GM12878 (cell line): ENCODE data around the gene SPOP. TPM values are rescaled to one million over a fixed set of nuclear protein-coding genes. Genes with fewer than 3 reads are reported as not detected.

Source experiments
- ATAC-seq: fragments of 200-7000 bp; cut with Tn5 transposase; 3 replicates; pipeline ENCODE4 v1.9.1; 2020; ENCODE audit warnings: mild to moderate bottlenecking, moderate library complexity
- BruUV-seq: library from RNA; stranded (reverse); fragments of 400-500 nt; replicated peaks from 2 replicates; lab custom pipeline; 2021; lab: Mats Ljungman, UMichigan
- CTCF ChIA-PET: fragments of 300-600 bp; sonication (Branson Sonifier 250); formaldehyde crosslinking; extraction: SDS; loops from one replicate; lab custom pipeline; 2021; ENCODE audit warnings: inconsistent platforms; lab: Yijun Ruan, JAX
- POLR2A ChIA-PET: fragments of 350-600 bp; formaldehyde crosslinking; extraction: SDS; loops from one replicate; lab custom pipeline; 2021; ENCODE audit warnings: inconsistent platforms; lab: Charles Lee
- RAD21 ChIA-PET: fragments of 300-600 bp; sonication (Branson Sonifier 250); formaldehyde crosslinking; loops from one replicate; lab custom pipeline; 2023; ENCODE audit warnings: antibody characterized with exemption; ENCODE audit not compliant: unreplicated experiment; lab: Charles Lee
- SMC1A ChIA-PET: fragments of 300-600 bp; sonication (Branson Sonifier 250); formaldehyde crosslinking; loops from one replicate; lab custom pipeline; 2023; ENCODE audit not compliant: unreplicated experiment, uncharacterized antibody; lab: Charles Lee
- DNase-seq: peaks from one replicate; pipeline ENCODE4 v3.0.0-alpha.2; 2011; ENCODE audit warnings: low read depth, low spot score
- FAIRE-seq: peaks from 3 replicates; lab custom pipeline; 2011; peaks lifted over from hg19 to GRCh38; lab: Jason Lieb, UNC
- H2AFZ ChIP-seq: 2 replicates; pipeline ENCODE4 v1.6.0; 2011; ENCODE audit warnings: low read depth, low read length, control low read depth; ENCODE audit not compliant: control insufficient read depth
- H3K27ac ChIP-seq: 2 replicates; pipeline ENCODE4 v1.5.1; 2011; ENCODE audit warnings: control low read depth; ENCODE audit not compliant: control insufficient read depth, insufficient read depth
- H3K27me3 ChIP-seq, 2 experiments: replicated peaks in 1 of 2; 2 replicates each; pipeline versions ENCODE4 v1.6.0 to v1.6.1; 2011; ENCODE audit warnings: low read length in 1 of 2; ENCODE audit not compliant: control insufficient read depth in 2 of 2, insufficient read depth in 2 of 2
- H3K36me3 ChIP-seq, 2 experiments: 2 replicates each; pipeline ENCODE4 v1.5.1; 2011; ENCODE audit warnings: low read length in 1 of 2; ENCODE audit not compliant: control insufficient read depth in 2 of 2, insufficient read depth in 2 of 2
- H3K4me1 ChIP-seq: 2 replicates; pipeline ENCODE4 v1.6.1; 2011; ENCODE audit warnings: mild to moderate bottlenecking, low read length, moderate library complexity, mixed read lengths; ENCODE audit not compliant: control insufficient read depth, insufficient read depth
- H3K4me2 ChIP-seq: 2 replicates; pipeline ENCODE4 v1.6.0; 2011; ENCODE audit warnings: control low read depth; ENCODE audit not compliant: control insufficient read depth, insufficient read depth
- H3K4me3 ChIP-seq: fragments of 200-600 bp; sonication (generic); 2 replicates; pipeline ENCODE4 v1.5.1; 2016
- H3K79me2 ChIP-seq: 2 replicates; pipeline ENCODE4 v1.6.0; 2011; ENCODE audit warnings: low read length; ENCODE audit not compliant: control insufficient read depth, insufficient read depth
- H3K9ac ChIP-seq: 2 replicates; pipeline ENCODE4 v1.8.0; 2011; ENCODE audit warnings: low read length, control low read depth, mixed read lengths; ENCODE audit not compliant: control insufficient read depth, insufficient read depth
- H3K9me3 ChIP-seq: replicated peaks from 3 replicates; pipeline ENCODE4 v1.5.1; 2011; ENCODE audit warnings: mild to moderate bottlenecking, low read length; ENCODE audit not compliant: control insufficient read depth, insufficient read depth
- H4K20me1 ChIP-seq: 2 replicates; pipeline ENCODE4 v1.6.0; 2011; ENCODE audit not compliant: control insufficient read depth, insufficient read depth
- CBX5 ChIP-seq: sonication (generic); IDR thresholded peaks from 2 replicates; pipeline ENCODE4 v1.6.1; 2016; ENCODE audit warnings: low read depth, moderate library complexity, mild to moderate bottlenecking, inconsistent platforms
- HDAC2 ChIP-seq: fragments of 200-600 bp; sonication (generic); IDR thresholded peaks from 2 replicates; pipeline ENCODE4 v1.6.1; 2017
- MTA3 ChIP-seq: IDR thresholded peaks from 2 replicates; pipeline ENCODE4 v1.6.1; 2012; ENCODE audit warnings: low read length, inconsistent platforms, borderline replicate concordance
- POLR2AphosphoS5 ChIP-seq: IDR thresholded peaks from 2 replicates; pipeline ENCODE4 v1.6.1; 2011; ENCODE audit warnings: mild to moderate bottlenecking, low read length, inconsistent platforms
- RAD21 ChIP-seq: IDR thresholded peaks from 2 replicates; pipeline ENCODE4 v1.6.1; 2011; ENCODE audit warnings: mild to moderate bottlenecking, low read depth, low read length, moderate library complexity; ENCODE audit not compliant: insufficient read depth
- SIX5 ChIP-seq: IDR thresholded peaks from 2 replicates; pipeline ENCODE4 v1.6.1; 2011; ENCODE audit warnings: mild to moderate bottlenecking, low read depth, low read length, moderate library complexity; ENCODE audit not compliant: severe bottlenecking
- TARDBP ChIP-seq: IDR thresholded peaks from 2 replicates; pipeline ENCODE4 v1.6.1; 2016; ENCODE audit warnings: borderline replicate concordance
- WGBS: methylation state at CpG from one replicate; pipeline ENCODE4 v1.1.6; 2016; ENCODE audit warnings: low lambda C conversion rate; ENCODE audit not compliant: insufficient replicate concordance, insufficient coverage; ENCODE audit errors: missing lambda C conversion rate; 5-methylcytosine and 5-hydroxymethylcytosine counted together
- in situ Hi-C: fragments of 300-500 bp; cut with MboI; formaldehyde crosslinking; loops from 9 replicates; pipeline ENCODE4 v1.14.3; 2018; ENCODE audit warnings: mixed read lengths
- intact Hi-C: fragments of 100-400 bp; cut with micrococcal nuclease; formaldehyde crosslinking; loops from one replicate; pipeline ENCODE4 v1.14.2; 2022; ENCODE audit not compliant: unreplicated experiment
- polyA plus RNA-seq, 11 experiments: library from polyadenylated mRNA; depleted of rRNA in 4 of 11; unstranded in 6 of 11; stranded (reverse) in 5 of 11; fragments of >200 nt; fragmentation: Nextera tagmentation in 4 of 11; fragmentation: Illumina TruSeq in 1 of 11; extraction: Ambion mirVana in 4 of 11; extraction: Trizol in 1 of 11; gene quantifications; 1 replicate in 1 of 11; 2 replicates in 10 of 11; pipeline versions ENCODE4 v1.2.1 to v1.2.3, GENCODE V29; 2011 to 2016; ENCODE audit warnings: inconsistent platforms in 2 of 11, missing spikeins in 2 of 11, low read depth in 1 of 11
- total RNA-seq, 4 experiments: library from RNA; depleted of rRNA in 3 of 4; stranded (reverse); fragments of >200 nt in 3 of 4; fragmentation: Illumina TruSeq in 1 of 4; extraction: Trizol in 1 of 4; gene quantifications; 2 replicates each; pipeline versions ENCODE4 v1.2.1 to v1.2.3, GENCODE V29; 2013 to 2021
- TF ChIP-seq, protein P1 (sequence below): fragments of 450-650 bp; IDR thresholded peaks from 2 replicates; pipeline ENCODE4 v1.6.1; 2016; ENCODE audit warnings: mild to moderate bottlenecking
- TF ChIP-seq, protein P2 (sequence below): fragments of 150-350 bp; IDR thresholded peaks from 2 replicates; pipeline ENCODE4 v1.6.1; 2016; ENCODE audit warnings: low read depth, low read length

SPOP gene
- total and polyA plus RNA-seq, 10 of the 15 experiments (the other 5 are each of a cell fraction or from before 2014, with no cell fraction given) = 35.1 to 80.4 (median 44.7) TPM

DNA sequence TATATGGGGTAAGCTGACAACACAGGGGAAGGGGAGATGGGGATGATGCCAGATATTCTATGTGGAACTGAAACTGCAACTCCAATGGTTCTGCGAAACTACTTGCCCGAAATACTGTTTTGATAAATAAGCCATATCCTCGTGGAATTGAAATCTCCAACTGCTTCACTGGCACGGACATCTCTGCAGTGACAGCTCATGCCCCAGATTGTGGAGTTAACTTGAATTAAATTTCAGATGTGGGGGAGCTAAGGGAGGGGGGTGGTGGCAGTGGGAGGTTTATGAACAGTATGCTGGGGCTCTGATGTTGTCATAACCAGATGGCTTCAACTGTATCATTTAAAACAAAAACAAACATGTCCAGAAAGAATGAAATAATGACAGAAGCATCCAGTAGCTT is 80.5 kb downstream of the SPOP start:
- SMC1A ChIA-PET = interaction anchor here (1.3 kb wide), 1 partner anchor 49 kb away, joined by 3 read pairs; no protein-coding TSS in a partner anchor
- H3K36me3 ChIP-seq = peaks cover 5 to 15% of the 10 kb centered on the region in 2 experiments
- in situ Hi-C loops (no loop called here), intact Hi-C loops (no loop called here)
- H4K20me1 ChIP-seq = no peaks in the 10 kb centered on the region
- CTCF ChIA-PET = interaction anchor here (0.7 to 2.6 kb wide), 5 partner anchors 22 to 490 kb away, joined by 4 to 8 read pairs (median 5); partner anchors contain the start of gene NXPH3
- no peak overlapping the region for H3K27ac ChIP-seq
- POLR2A ChIA-PET = interaction anchor here (0.6 kb wide), 1 partner anchor 232 kb away, joined by 4 read pairs; no protein-coding TSS in a partner anchor
- no peaks in the 10 kb centered on the region for H3K79me2 ChIP-seq
- H3K9me3 ChIP-seq = no peaks in the 10 kb centered on the region
- TF ChIP-seq HDAC2 (no peak), MTA3 (no peak), RAD21 (no peak), TARDBP (no peak), SIX5 (no peak), CBX5 (no peak), POLR2AphosphoS5 (no peak)
- TF ChIP-seq, protein P1, sequence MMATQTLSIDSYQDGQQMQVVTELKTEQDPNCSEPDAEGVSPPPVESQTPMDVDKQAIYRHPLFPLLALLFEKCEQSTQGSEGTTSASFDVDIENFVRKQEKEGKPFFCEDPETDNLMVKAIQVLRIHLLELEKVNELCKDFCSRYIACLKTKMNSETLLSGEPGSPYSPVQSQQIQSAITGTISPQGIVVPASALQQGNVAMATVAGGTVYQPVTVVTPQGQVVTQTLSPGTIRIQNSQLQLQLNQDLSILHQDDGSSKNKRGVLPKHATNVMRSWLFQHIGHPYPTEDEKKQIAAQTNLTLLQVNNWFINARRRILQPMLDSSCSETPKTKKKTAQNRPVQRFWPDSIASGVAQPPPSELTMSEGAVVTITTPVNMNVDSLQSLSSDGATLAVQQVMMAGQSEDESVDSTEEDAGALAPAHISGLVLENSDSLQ = no peak
- TF ChIP-seq, protein P2, sequence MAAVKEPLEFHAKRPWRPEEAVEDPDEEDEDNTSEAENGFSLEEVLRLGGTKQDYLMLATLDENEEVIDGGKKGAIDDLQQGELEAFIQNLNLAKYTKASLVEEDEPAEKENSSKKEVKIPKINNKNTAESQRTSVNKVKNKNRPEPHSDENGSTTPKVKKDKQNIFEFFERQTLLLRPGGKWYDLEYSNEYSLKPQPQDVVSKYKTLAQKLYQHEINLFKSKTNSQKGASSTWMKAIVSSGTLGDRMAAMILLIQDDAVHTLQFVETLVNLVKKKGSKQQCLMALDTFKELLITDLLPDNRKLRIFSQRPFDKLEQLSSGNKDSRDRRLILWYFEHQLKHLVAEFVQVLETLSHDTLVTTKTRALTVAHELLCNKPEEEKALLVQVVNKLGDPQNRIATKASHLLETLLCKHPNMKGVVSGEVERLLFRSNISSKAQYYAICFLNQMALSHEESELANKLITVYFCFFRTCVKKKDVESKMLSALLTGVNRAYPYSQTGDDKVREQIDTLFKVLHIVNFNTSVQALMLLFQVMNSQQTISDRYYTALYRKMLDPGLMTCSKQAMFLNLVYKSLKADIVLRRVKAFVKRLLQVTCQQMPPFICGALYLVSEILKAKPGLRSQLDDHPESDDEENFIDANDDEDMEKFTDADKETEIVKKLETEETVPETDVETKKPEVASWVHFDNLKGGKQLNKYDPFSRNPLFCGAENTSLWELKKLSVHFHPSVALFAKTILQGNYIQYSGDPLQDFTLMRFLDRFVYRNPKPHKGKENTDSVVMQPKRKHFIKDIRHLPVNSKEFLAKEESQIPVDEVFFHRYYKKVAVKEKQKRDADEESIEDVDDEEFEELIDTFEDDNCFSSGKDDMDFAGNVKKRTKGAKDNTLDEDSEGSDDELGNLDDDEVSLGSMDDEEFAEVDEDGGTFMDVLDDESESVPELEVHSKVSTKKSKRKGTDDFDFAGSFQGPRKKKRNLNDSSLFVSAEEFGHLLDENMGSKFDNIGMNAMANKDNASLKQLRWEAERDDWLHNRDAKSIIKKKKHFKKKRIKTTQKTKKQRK = no peak
- 87% methylated on average over 4 of the region's 4 CpGs for WGBS
- H3K4me2 ChIP-seq = no peak overlapping the region
- H3K9ac ChIP-seq = no peak overlapping the region
- DNase-seq = no peak
- RAD21 ChIA-PET = interaction anchor here (1.2 kb wide), 1 partner anchor 99 kb away, joined by 3 read pairs; no protein-coding TSS in a partner anchor
- BruUV-seq = no TSS peak
- no peak for ATAC-seq
- H3K4me1 ChIP-seq = no peaks in the 10 kb centered on the region
- H2AFZ ChIP-seq = no peak overlapping the region
- FAIRE-seq = no peak
- no peaks in the 10 kb centered on the region for H3K27me3 ChIP-seq
- H3K4me3 ChIP-seq = no peak overlapping the region
